GM12875 (cell line): ENCODE data around the gene PEMT.
"Not testable (repeated sequence)": the region's sequence is repeated elsewhere in the genome, so short reads cannot be mapped to it uniquely, and the experiment has no call there.

Source experiments
- H3K4me3 ChIP-seq: one replicate; pipeline ENCODE4 v1.5.1; 2011; ENCODE audit warnings: low read depth, low read length, control low read depth
- CTCF ChIP-seq: IDR thresholded peaks from 2 replicates; pipeline ENCODE4 v1.5.1; 2011; ENCODE audit warnings: low read depth, mild to moderate bottlenecking, control low read depth, inconsistent platforms, low read length, moderate library complexity, borderline replicate concordance; ENCODE audit not compliant: insufficient read depth

Gene PEMT

GRCh38 chr17:17493249-17493985, 98.1 kb downstream of the PEMT start:
- H3K4me3 ChIP-seq, result no peak overlapping the region
- TF ChIP-seq CTCF, result no peak

- TF ChIP-seq CTCF, result no peak
These were observed 98.9 kb downstream of the PEMT start for GRCh38 chr17:17492571-17492970.

GRCh38 chr17:17492085-17492484, 99.4 kb downstream of the PEMT start:
- no peak for TF ChIP-seq CTCF
- no peak overlapping the region for H3K4me3 ChIP-seq

More at GRCh38 chr17:17492571-17492970, 98.9 kb downstream of the PEMT start:
- no peak overlapping the region for H3K4me3 ChIP-seq

- no peak overlapping the region for H3K4me3 ChIP-seq
- TF ChIP-seq CTCF, result no peak
These were observed 99.9 kb downstream of the PEMT start for GRCh38 chr17:17491546-17491988.

- TF ChIP-seq CTCF, result no peak
- H3K4me3 ChIP-seq, result no peak overlapping the region
These were observed 100.5 kb downstream of the PEMT start for GRCh38 chr17:17491031-17491471.

- H3K4me3 ChIP-seq, result no peak overlapping the region
- no peak for TF ChIP-seq CTCF
These were observed 103.5 kb downstream of the PEMT start for GRCh38 chr17:17487998-17488397.

- H3K4me3 ChIP-seq, result not testable (repeated sequence)
These were observed 105.1 kb downstream of the PEMT start for GRCh38 chr17:17486416-17486815.

- TF ChIP-seq CTCF, result no peak
- no peak overlapping the region for H3K4me3 ChIP-seq
These were observed 106.1 kb downstream of the PEMT start for GRCh38 chr17:17485420-17485819.
